GM12874 (cell line): ENCODE data around the gene CACNA1E.

Experiments used
- TF ChIP-seq, protein P1 (sequence below): IDR thresholded peaks from 2 replicates; pipeline ENCODE4 v1.5.1; 2011; ENCODE audit warnings: low read depth, mild to moderate bottlenecking, control low read depth, low read length, moderate library complexity; ENCODE audit not compliant: insufficient read depth

CACNA1E gene

DNA sequence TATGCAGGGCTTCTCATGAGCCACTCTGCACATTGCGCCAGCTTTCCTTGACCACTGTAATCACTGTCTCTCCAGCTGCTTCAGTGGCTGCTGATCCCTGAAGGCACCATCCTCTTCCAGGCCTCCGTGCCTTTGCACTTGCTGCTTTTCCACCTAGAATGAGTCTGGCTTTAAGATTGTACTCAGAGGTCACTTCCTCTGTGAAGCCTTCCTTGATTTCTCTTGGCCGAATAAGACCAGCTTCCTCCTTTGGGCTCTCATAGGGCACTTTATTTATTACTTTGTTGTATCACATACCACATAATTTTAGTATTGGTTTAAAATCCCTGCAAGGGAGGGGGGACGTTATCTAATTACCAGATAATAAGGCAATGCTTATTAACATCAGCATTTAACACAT lies 10.6 kb downstream of the CACNA1E start:
- TF ChIP-seq, protein P1, sequence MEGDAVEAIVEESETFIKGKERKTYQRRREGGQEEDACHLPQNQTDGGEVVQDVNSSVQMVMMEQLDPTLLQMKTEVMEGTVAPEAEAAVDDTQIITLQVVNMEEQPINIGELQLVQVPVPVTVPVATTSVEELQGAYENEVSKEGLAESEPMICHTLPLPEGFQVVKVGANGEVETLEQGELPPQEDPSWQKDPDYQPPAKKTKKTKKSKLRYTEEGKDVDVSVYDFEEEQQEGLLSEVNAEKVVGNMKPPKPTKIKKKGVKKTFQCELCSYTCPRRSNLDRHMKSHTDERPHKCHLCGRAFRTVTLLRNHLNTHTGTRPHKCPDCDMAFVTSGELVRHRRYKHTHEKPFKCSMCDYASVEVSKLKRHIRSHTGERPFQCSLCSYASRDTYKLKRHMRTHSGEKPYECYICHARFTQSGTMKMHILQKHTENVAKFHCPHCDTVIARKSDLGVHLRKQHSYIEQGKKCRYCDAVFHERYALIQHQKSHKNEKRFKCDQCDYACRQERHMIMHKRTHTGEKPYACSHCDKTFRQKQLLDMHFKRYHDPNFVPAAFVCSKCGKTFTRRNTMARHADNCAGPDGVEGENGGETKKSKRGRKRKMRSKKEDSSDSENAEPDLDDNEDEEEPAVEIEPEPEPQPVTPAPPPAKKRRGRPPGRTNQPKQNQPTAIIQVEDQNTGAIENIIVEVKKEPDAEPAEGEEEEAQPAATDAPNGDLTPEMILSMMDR, result no peak

DNA sequence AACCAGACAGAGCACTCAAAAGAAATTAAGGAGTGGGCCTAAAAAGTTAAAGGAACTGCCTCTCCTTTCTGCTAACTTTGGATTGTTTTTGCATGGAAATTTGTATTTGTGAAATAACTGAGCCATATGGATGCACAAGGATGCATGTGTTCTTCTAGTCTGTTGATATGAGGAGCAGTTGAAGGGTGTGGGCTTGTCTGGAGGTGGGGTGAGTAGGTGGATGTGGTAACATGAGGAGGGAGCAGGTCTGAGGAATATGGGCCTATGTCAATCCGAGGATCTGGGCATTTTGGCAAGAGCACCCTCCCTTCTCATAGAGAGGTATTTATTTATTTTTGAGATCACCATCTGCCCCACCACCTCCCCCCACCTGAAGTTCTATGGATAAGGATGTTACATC lies 13.4 kb downstream of the CACNA1E start:
- TF ChIP-seq, protein P1, result no peak

DNA sequence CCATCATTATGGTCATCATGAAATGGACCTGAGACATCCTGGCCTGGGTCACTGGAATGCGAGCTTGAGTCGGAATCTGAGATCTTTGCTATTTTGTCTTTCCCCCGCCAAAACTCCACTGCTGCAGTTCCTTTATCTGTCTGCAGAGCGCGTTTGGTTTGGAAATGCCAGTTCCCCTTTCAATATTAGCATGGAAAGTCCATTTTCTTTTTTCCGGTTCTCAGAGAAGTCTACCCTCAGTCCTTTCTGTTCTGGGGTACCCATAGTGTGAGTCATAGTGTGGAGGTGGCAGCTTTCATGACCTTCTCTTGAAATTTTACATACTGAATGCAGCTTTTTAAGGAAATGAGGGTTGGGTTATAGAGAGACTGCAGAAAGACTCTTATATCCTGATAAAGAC lies 14.6 kb downstream of the CACNA1E start:
- TF ChIP-seq, protein P1, result peak; percentile 33

DNA sequence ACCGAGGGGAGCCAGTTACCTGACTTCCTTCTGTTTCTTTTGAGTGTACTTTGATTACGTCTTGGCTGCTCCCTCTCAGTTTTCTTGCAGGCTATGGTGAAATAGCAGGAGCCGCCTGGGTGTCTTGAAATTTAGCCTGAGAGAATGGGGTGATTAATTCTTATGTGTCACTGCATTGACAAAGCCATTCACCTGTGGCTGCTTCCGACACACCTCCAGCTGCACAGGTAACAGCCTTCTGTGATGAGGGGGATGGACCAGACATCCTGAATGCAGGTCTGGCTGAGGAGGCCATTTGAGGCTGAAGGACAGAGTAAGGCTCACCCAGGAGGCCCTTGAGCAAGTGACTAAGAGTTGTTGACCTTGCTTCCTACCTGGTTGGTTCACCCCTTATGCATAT lies 16.5 kb downstream of the CACNA1E start:
- TF ChIP-seq, protein P1, result no peak

DNA sequence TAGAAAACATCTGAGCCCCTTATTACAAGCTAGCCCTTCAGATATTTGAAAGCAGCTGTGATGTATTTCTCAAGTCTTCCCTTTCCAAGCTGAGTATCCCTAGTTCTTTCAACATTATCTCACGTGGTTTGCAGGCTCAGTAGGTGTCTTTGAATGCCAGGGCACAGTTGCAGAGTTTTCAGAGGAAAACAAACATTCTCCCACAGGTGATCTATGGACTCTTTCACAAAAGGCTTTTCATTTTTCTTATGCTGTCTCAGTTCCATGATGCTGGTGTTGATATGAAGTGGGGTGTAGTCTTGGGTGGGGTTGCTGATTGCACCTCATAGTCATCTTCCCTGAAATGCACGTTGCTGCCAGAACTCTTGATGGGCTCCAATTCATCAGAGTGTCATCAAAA lies 17.3 kb downstream of the CACNA1E start:
- TF ChIP-seq, protein P1, result no peak

DNA sequence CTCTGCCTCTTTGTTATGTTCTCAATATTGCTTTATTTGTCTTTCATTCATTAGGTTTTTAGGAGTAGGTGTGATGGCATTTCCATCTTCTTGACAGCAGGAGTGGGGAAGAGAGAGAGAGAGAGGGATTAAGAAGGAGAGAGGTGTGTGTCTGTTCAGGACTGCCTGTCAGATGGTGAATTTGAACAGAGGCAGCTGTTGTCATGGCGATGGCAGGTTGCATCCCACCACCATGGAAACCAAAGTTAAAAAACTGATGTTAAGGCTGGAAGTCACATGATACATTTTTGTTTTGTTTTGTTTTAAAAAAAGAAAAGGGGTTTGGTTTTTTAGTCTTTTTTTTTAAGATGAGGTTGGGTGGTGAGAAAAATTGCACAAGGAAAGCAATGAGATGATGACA lies 18.3 kb downstream of the CACNA1E start:
- TF ChIP-seq, protein P1, result no peak

DNA sequence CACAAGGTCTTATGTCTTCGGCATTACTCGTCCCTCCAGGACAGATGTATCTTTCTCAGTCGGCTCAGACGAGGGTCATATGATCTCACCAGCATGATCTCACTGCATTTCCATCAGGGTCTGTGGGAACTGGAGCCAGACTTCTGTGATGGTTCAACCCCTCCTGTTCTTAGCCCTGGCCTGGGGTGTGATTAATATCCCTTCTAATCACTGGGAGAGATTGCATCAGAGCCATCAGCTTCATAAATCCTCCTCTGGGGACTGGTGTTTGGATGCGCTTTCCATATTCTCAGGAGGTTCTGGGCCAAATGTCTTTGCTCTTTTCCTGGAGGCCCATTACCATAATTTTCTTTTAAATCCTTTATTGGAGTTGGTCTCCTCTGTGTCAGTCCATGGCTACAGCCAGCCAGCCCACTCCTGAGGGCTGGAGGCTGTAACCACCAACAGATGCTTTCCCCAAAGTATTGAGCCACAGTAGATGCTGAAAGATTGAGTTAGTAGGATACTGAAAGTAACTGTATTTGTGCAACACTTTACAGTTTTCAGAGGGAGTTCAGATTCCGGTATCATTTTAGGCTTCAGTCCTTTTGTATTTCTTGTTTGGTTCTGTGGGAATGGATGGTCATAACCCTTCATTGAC lies 20.0 kb downstream of the CACNA1E start:
- TF ChIP-seq, protein P1, result no peak
